ENCODE measurements around the gene C1QTNF8. TPM values are rescaled to one million over a fixed set of nuclear protein-coding genes. Genes with fewer than 3 reads are reported as not detected.

C1QTNF8 gene
- total RNA-seq, 1 experiment from 2014 or later = not detected

DNA sequence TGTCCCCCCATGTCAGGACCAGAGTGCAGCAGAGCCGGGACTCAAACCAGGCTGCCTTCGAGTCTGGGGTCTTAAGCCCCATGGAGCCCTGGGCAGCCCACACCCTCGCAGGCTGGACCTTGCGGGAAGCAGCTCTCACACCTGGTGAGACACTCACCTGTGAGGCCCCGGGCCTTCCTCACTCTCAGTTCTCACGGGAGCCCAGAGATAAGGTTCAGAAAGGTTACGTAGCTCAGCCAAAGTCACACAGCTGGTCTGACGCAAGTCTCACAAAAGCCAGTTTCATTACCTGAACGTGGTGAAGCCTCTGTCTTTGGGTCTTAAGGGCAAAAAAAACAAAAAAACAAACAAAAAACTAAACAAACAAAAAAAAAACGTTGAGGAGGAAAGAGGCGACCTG lies 56.3 kb downstream of the C1QTNF8 start:
- H3K18ac ChIP-seq (ENCODE audit: insufficient read length, low read depth, low read length) = no peak overlapping the region
- Mint-ChIP-seq H3K36me3 (ENCODE audit: insufficient read depth in 1 of 3, low read depth in 3 of 3) (0 out of 7 replicates have a peak, but pooled peaks cover 0 to 11% (median 0%) of the 10 kb centered on the region in 3 experiments), H3K27ac (no peak overlapping the region; a peak in 1 of 7 replicates), H3K4me1 (no peaks in the 10 kb centered on the region), H3K9me3 (peaks cover 10 to 11% of the 10 kb centered on the region in 2 experiments; a peak in 4 of 5 replicates), H3K4me3 (no peak overlapping the region), H3K27me3 (ENCODE audit: low read depth) (peaks cover 6% of the 10 kb centered on the region)
- H3K23me2 ChIP-seq (ENCODE audit: insufficient read length, low read depth, low read length, poor library complexity, severe bottlenecking) = peaks cover 7% of the 10 kb centered on the region
- H3K4me1 ChIP-seq (ENCODE audit: insufficient read depth, low read length) = no peaks in the 10 kb centered on the region
- no peak overlapping the region for H4K91ac ChIP-seq (ENCODE audit: insufficient read length, low read depth, low read length)
- no peak overlapping the region for H3K4ac ChIP-seq (ENCODE audit: low read depth, low read length)
- no peaks in the 10 kb centered on the region for H3K79me2 ChIP-seq (ENCODE audit: insufficient read depth, low read length)
- no peak overlapping the region for H4K8ac ChIP-seq (replicated peaks; ENCODE audit: insufficient read length, low read depth, low read length)
- no peaks in the 10 kb centered on the region for H3K79me1 ChIP-seq (ENCODE audit: insufficient read depth, low read depth, low read length, poor library complexity, severe bottlenecking)
- H3K27ac ChIP-seq (ENCODE audit: insufficient read length, low read depth, low read length) = no peak overlapping the region
- no peaks in the 10 kb centered on the region for H3K9me3 ChIP-seq (ENCODE audit: control insufficient read depth, low read depth, low read length)
- DNase-seq = no peak
- H3K23ac ChIP-seq (ENCODE audit: insufficient read length, low read depth, low read length) = no peak overlapping the region
- no peak overlapping the region for H2BK12ac ChIP-seq (ENCODE audit: insufficient read length, low read depth, low read length)
- no peak overlapping the region for H4K5ac ChIP-seq (ENCODE audit: insufficient read length, low read depth, low read length)
- no peaks in the 10 kb centered on the region for H3K27me3 ChIP-seq (ENCODE audit: insufficient read depth, low read length)
- no peak overlapping the region for H3T11ph ChIP-seq (ENCODE audit: low read length)
- no CpG with 5 or more reads among the region's 11 CpGs for WGBS (ENCODE audit: extremely low coverage, insufficient read length, low lambda C conversion rate)
- TF ChIP-seq CTCF (conservative IDR thresholded peaks at IDR 0.05) = no peak
- H4K20me1 ChIP-seq (ENCODE audit: control insufficient read depth, insufficient read depth, insufficient read length) = no peaks in the 10 kb centered on the region
- H2BK5ac ChIP-seq (ENCODE audit: insufficient read length, low read length) = no peak overlapping the region
- H3K9ac ChIP-seq (ENCODE audit: extremely low read depth, insufficient read length, low read length) = no peak overlapping the region
- no peak overlapping the region for H2AK5ac ChIP-seq (ENCODE audit: insufficient read length, low read length)
- H3K14ac ChIP-seq (ENCODE audit: insufficient read depth, low read length) = no peak overlapping the region; the same call in 1 of the 2 replicates
- no peak overlapping the region for H2BK120ac ChIP-seq (ENCODE audit: low read depth, low read length, poor library complexity, severe bottlenecking)
- H3K4me2 ChIP-seq (ENCODE audit: insufficient read depth, insufficient read length, low read length) = no peak overlapping the region
- no peak overlapping the region for H2BK15ac ChIP-seq (ENCODE audit: low read depth, low read length)
- no peak overlapping the region for H3K56ac ChIP-seq (ENCODE audit: insufficient read length, low read depth, low read length)
- no peak overlapping the region for H2BK20ac ChIP-seq (ENCODE audit: low read depth, low read length, poor library complexity, severe bottlenecking)
- H2AFZ ChIP-seq (ENCODE audit: low read length) = no peak overlapping the region
